ENCODE measurements around the gene NIPAL3.

Gene NIPAL3

DNA sequence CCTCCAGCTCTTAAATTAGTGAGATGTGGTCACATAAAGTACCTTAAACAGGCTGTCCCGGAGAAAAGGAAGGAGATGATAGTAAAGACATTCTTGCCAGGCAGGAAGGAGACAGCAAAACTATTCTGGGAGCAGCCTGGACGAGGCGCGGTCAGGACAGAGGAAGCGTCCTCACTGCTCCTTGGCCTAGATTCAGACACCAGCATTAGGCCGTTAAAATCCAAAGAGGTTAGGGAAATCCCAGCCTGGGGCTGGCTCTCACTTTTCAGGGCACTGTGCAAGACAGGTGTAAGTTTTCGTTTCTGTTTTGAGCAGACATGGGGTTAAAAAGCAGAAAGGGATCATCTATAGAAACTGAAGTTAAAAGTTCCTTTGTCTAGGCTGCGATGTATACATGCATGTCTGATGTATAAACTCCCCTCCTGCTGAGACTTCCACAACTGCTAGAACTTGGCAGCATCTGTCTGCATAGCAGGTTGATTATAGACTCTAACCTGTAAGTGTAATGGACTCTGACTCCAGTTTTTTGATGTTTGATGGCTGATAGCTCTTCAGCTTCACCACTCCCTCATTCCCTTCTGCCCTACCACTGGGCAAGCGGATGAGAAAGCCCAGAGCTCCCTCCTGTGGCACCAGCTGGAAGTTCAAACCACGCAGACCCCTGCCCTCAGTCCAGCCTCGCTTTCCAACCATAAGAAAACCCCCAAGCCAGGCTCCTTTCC is 23.6 kb upstream of the NIPAL3 start:
- peak; percentile 82 to 83 for DNase-seq

DNA sequence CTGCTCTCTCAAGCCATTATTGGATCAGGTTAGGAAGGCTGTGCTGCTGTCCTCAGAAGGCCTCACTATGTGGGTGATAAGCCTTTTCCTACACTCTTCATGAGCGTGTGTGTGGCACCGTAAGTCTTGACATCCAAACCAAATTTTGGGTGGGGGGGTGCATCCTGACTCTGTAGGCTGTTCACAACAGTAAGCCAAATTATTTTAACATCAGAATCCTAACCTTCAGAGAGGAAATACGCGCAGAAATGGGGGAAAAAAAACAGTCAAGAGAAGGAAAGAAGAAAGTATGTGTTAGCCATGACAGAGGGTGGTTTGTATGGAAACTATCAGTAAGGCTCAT is 23.0 kb upstream of the NIPAL3 start:
- no peak for DNase-seq

DNA sequence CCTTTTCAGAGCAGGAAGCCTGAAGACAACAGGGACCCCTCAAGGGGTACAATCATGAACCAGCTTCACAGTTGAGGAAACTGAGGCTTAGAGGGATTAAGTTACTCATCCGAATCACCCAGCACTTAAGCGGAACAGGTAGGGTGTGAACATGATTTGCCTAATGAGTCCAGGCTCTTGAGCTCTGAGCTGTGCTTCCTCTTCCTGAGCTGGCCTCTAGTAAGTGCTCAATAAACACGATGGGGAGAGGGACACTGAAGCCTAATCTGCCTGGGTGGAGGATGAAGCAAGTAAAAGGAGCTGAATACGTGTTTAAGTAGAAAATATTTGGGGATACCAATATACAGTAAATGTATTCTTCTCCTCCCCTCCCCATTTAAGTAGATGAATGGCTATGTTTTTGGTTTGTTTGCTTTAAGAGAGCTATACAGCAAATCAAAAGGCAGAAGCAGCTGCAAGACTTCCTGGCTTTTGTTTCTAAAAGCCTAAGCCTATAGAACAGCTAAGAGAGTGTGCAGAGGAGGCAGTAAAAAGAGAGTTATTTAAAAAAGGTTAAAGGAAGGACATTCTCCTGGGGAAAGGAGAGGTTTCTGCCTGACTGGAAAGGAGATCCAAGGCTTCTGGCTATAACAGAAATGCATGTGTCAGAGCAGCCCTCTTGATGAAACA is 22.5 kb upstream of the NIPAL3 start:
- DNase-seq: no peak

DNA sequence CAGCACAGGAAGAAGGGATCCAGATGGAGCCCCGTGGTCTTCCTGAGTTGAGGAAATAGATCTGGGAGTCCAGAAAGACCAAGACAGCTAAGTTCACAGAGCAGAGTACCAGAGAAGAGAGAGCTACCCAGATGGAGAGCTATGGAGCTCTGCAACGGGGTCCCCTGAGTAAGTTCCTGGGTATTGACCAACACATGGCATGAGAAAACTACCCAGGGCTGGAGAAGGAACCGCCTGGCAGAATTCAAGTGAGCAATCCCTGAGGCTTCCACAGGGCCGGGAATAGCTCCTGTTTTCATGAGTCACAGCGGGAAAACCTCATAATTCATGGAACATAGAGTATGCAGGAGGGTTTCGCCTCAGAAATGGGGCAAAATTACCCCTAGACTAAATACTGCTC is 21.7 kb upstream of the NIPAL3 start:
- no peak for DNase-seq

DNA sequence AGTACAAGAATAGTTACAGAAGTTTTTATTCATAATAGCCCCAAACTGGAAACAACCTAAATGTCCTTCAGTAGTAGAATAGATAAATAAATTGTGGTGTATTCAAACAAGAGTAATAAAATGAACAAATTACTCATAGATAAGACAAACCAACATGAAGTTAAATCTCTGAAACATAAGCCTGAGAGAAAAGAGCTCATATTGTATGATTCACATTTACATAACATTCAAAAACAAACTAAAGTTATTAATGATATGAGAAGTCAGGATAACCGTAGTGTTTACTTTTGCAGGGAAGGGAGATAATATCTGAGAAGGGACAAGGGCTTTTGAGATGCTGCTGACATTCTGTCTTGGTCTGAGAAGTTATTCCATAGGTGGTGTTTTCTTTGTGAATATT is 15.5 kb upstream of the NIPAL3 start:
- no peak for DNase-seq

DNA sequence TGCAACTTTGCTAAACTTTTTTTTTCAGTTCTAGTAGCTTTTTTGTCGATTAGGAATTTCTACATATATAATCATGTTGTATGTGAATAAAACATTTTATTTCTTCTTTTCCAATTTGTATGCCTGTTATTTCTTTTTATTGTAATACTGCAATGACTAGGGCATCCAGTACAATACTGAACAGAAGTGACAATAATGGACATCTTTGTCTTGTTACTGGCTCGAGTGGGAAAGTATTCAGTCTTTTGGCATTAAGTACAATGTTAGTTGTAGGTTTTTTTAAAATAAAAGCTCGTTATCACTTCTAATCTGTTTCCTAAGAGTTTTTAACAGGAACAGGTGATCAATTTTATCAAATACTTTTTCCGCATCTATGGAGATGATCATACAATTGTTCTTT is 11.8 kb upstream of the NIPAL3 start:
- DNase-seq: no peak

DNA sequence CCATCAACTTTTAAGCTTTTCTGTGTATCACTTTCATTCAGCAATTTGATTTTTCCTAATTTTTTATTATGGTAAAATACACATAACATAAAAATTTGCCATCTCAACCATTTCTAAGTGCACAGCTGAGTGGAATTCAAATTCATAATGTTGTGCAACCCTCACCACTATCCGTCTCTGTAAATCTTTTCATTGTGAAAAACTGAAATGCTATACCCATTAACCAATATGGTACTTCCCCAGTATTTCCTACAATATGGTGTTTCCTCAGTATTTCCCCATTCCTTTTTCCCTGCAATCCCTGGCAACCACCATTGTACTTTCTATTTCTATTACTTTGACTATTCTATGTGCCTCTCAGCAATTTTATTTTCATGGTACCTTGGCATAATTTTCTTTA is 8.8 kb upstream of the NIPAL3 start:
- DNase-seq: no peak

DNA sequence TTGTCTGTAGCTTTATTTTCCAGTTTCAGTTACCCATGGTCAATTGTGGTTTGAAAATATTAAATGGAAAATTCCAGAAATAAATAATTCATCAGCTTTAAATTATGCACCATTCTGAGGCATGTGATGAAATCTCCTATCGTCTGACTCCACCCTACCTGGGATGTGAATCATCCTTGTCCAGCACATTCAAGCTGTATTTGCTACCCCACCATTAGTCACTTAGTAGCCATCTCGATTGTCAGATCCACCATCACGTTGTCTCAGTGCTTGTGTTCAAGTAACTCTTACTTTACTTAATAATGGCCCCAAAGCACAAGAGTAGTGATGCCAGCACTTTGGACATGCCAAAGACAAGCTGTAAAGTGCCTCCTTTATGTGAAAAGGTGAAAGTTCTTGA is 6.1 kb upstream of the NIPAL3 start:
- DNase-seq: no peak

DNA sequence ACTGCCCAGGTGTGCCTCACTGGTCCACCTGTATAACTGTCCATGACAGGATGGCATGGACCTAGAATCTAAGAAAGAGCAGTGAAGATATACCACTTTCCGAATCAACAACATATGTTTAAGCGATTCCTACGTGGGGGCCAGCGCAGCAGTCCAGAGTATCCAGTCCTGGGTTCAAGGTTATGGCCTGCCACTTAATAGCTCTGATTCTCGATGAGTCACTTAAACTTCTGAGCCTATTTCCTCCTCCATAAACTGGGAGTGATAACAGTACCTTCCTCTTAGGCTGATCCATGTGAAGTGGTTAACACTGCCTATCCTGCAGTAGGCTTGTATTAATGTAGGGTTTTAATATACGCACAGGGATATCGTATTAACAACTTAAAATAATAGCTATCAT is 4.9 kb upstream of the NIPAL3 start:
- no peak for DNase-seq

DNA sequence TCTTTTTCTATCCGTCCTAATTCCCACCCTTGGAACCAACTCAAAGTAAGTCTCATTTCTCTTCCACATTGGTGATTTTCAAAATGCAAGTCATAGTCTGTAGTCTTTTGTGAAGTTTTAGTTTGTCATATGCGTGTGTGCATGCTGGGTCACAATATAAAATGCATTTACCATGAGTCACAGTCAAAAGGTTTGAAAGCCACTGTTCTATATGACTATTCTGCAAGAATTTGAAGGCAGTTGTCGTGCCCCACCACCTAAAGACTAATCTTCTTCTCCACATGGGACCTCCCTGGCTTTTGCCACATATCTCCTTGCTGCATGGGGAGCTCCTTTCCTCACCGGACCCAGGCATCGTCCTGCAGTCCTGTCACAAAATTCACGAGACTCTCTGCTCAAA is 3.6 kb upstream of the NIPAL3 start:
- no peak for DNase-seq

DNA sequence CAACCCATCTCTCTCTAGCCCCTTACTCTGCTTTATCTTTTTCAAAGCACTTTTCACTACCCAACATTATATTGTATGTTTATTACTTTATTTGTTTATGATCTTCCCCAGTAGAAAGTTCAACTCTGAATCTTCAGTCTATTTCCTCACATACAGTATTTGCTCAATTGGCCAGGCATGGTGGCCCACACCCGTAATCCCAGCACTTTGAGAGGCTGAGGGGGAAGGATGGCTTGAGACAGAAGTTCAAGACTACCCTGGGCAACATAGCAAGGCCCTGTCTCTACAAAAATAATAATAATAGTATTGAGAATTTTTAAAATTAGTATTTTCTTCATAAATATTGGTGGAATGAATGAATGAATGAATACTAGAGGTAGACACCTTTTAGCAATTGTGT is 3.2 kb upstream of the NIPAL3 start:
- no peak for DNase-seq

DNA sequence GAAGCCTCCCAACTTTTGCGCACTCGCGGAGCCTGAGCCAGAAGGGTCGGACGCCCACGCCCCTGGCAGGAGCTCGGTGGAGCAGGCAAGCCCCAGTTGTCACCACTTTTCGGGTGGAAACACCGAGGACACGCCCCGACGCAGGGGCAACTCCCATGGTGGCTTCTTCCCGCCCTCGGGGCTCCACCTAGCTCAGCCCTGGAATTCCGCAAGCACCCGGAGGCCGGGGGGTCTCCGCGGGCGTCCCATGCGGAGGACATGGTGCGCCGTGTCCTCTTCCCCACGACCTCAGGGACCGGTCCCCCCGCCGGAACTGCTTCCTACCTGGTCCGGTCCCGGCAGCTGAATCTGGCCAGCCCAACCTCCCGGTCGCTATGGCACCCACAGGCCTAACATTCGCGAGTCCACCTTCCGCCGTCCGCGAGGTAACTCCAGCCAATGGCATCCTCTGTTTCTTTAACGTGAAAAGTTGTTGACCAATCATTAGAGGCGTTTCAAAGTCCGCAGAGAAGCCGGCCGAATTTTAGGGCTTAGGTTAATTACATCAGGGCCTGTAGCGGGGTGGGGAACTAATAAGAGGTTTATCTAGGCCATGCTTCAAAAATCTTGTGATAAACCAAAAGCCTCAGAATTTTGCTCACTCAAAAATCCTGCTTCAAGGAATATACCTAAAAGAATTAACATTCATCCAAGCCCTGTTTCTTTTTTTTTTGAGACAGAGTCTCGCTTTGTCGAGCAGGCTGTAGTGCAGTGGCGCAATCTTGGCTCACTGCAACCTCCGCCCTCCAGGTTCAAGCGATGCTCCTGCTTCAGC is 2.0 kb upstream of the NIPAL3 start, which contains the start of gene STPG1:
Gene STPG1 (minus strand): TSS at position 433 of the 814 bp plus-strand sequence. CDS start 12,394 bp downstream, outside the sequence.
- DNase-seq: peak; percentile 89 to 91

DNA sequence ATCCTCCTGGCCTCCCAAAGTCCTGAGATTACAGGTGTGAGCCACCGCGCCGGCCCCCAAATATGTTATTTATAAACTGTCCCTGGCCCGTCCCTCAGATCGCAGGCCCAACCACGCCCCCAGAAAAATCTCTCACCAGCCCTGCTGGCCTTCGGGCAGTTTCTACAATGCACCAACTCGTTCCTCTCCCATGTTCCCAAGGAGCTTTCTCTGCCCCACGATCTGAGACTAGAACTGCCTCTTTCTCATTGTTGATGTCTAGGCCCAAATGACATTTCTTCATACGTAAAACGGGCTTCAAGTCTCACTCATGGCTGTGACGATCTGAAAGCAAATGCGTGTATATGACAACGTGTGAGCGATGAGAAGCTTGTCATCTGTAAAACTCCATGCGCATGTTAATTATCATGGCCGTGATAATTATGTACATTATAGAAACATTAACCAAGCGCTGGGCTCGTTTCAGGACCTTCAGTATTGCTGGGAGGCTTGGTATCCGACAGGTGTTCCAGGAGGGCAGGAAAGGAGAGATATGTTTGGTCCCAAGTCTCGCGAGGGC is 748 bp upstream of the NIPAL3 start:
- DNase-seq: no peak

DNA sequence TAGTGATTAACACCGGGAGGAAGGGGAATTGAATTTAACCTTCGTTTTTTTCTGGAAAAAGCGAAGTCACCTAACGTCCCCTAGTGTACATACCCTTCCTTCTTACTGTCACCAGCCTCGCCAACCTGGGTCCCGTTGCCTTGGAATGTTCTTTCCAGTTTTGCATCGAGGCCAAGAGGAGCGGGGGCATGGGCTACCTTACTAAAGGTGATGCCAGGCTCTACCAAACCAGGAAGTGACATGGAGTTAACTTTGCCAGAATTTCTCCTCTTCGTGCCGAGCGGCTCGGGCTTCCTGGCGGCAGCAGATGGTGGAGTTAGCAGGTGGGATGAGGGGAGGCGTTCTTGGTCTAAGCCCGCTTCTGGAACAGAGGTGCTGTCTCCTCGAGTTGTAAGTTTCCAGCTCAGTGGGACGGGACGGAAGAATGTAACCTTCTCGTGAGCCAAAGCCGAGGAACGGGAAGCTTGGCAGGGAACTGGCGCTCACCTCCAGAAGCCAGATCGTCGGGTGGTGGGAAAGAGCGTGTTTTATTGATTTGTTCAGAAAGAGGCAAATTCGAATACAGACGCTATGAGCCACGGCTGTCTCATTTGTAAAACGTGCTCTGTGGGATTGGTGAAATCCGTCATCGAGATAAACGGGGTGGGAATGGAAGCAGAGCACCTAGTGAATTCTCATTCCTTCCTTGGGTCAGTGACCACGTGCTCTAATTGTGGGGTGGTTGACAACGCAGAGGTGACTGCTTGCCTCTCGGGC is 486 bp downstream of the NIPAL3 start:
- DNase-seq: no peak

DNA sequence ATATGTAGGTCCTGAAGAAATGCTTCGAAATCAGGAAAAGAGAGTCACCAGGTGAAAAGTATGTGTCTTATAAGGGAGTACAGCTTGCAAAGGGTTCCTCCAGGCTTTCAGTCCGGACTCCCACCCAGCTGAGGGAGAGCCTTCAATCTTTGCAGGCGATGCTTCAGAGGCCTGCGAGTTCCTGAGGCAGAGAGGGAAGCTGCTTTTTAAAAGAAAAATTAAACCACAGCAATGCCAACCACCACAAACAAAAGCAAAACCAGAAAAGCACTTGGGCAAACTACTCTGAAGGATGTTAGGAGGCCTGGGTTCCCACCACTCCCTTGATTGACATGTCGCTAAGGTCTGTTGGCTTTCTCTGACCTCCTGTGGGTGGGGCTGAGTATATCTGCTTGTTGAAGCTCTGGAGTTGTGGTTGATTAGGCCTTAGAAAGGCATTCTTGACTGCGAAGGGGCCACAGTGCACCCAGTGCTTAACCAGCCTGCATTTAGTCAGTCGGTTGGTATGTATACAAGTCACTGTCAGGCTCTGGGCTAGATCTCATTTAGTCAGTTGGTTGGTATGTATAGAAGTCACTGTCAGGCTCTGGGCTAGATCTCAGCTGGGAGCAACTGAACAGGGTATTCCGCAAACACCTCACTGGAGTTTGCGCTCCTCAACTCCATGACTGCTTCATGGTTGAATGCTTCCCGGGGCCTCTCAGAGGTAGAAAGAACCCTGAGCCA is 1.2 kb downstream of the NIPAL3 start:
- DNase-seq: peak; percentile 50 to 55

DNA sequence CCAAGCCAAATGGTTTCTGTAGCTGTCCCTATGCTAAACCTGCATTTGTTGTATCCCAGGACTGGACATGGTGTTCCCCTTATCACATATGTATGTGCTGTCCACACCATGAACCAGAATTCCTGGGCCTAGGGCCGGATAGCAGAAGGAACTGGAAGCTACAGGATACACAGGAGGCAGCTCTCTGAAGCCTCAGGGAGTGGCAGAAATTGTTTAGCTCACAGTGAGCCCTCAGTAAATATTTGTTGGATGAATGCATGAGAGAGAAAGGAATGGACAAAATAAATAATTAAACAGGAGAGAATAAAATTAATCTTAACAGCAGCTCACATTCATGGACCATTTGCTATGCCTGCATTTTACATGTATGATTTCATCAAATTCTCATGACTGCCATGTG is 2.1 kb downstream of the NIPAL3 start:
- DNase-seq: no peak

DNA sequence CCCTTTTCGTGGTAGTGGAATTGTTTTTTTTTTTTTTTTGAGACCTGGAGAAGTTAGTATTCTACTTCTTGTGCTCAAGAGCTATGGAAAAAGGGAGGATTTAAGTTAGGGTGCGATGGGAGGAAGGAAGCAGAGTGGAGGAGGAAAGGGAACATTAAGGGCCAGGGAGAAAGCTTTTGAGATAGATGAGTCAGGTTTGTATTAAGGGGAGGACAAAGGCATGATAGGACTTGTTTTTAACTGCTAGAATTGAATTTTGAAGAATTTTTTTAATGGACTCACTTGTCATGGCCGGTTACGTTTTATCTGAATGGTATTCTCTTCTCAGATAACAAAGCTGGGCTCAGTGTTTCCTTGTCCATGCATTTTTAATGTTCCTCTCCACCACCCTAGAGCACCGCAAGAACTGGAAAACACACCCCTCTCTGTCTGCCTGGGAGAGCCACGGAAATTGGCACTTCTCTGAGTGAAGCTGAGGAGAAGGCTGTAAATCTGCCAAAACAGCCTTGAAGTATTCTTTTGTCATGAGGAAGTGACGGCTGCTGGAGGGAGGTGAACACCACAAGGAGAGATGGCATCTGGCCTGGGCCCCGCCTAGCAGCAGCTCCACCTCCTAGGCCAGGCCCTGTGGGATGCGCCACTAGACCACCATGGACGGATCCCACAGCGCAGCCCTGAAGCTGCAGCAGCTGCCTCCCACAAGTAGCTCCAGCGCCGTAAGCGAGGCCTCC is 3.5 kb downstream of the NIPAL3 start:
- no peak for DNase-seq

DNA sequence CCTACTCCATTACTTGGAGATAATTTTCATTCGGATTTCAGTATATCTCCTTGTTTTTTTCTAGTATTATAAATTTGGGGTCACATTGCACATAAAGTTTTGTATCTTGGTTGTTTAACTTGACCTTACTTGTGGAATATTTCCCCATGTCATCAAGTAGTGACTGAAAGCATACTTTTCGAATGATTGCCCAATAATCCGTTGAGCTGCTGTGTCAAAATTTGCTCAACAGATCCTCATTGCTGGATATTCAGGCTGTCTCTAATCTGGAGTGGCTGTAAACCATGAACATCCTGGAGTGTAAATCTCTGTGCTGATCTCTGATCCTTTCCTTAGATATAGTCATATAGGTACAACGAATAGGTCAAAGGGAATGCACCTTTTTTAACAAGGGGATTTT is 4.9 kb downstream of the NIPAL3 start:
- no peak for DNase-seq

DNA sequence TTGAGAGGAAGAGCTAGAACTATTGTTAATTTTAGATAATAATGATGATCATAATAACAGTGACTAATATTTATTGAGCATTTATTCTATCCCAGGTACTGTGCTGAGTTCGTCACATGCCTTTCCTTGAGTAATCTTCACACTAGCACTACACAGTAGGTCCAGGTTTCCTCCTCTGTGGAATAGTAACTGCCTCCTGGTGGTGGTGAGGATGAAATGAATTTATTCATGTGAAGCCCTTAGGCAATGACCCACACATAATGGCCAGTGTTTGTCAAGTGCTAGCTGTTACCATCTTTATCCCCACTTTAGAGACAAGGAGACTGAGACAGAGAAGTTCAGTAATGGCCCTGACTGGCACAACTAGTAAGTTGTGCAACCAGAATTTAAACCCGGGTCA is 5.9 kb downstream of the NIPAL3 start:
- no peak for DNase-seq

DNA sequence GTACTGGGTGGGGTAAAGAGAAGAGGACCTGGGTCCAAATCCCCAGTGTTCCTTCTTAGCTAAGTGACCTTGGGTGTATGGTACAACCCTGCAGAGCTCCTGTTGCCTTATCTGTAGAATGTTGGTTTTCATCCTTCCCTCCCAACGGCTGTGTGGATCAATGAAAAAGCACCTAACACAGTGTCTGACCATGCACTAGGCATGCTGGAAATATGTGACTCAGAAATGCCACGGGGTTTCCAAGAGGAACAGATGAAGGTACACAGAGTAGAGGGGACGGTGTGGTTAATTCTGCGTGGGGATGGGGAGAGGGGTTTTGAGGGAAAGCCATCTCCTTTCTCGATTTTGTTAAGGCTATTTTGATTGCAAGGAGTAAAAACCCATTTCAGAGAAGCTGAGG is 8.6 kb downstream of the NIPAL3 start:
- DNase-seq: no peak

DNA sequence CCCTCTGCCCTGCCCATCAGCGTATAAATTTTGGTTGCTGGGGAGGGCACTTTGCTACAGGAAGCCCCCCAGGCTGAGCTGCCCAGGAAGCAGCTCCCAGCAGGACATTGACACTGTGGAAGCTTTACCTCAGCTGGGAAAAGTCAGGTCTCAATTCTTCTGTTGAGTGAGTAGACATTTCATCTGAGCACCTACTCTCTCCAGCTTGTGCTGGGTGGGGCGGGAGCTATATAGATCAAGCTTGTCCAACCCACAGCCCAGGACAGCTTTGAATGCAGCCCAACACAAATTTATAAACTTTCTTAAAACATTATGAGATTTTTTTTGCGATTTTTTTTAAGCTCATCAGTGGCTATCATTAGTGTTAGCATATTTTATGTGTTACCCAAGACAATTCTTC is 9.4 kb downstream of the NIPAL3 start:
- DNase-seq: no peak

DNA sequence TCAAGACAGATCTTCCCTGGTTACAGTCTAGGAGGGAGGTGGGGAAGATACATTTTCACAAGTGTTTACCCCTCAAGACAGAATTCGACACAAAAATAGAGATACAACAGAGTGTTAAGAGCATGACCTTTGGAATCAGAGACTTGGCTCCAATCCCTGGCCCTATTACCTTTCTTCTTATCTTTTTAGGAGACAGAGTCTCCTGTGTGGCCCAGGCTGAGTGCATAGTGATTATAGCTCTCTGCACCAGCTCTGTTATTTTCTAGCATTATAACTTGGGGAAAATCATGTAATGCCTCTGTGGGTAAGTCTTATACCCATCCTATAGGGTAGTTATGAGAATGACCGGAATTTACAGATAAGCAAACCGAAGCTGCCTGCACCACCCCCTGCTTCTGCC is 9.8 kb downstream of the NIPAL3 start:
- no peak for DNase-seq

All from activated T-cell treated with anti-CD3 and anti-CD28 coated beads, Interleukin-2, amount 50 U/mL, for 48 hours (primary cell).